CD8-positive, alpha-beta memory T cell (primary cell): Measurements from ENCODE around the gene JMJD1C. TPM values are rescaled to one million over a fixed set of nuclear protein-coding genes. Genes with fewer than 3 reads are reported as not detected.

Experiments
- CTCF ChIA-PET: fragments of 350-600 bp; sonication (Branson Sonifier 250); formaldehyde crosslinking; loops from one replicate; lab custom pipeline; 2021; ENCODE audit warnings: antibody characterized with exemption; lab: Charles Lee
- POLR2A ChIA-PET: fragments of 350-600 bp; sonication (Branson Sonifier 250); formaldehyde crosslinking; loops from one replicate; lab custom pipeline; 2021; ENCODE audit warnings: antibody characterized with exemption; lab: Charles Lee
- DNase-seq, 5 donors: peaks; one replicate each; pipeline versions ENCODE4 v3.0.0 to v3.0.0-alpha.2; 2020 to 2022; ENCODE audit warnings: mixed read lengths in 1 of 5
- H3K27ac ChIP-seq: one replicate; pipeline ENCODE4 v1.7.0; 2013; ENCODE audit warnings: low read depth, mild to moderate bottlenecking, low read length, moderate library complexity
- H3K27me3 ChIP-seq: 2 replicates; pipeline ENCODE4 v1.7.0; 2013; ENCODE audit warnings: low read length, mild to moderate bottlenecking; ENCODE audit not compliant: insufficient read depth, poor library complexity, severe bottlenecking
- H3K36me3 ChIP-seq: 2 replicates; pipeline ENCODE4 v1.7.0; 2013; ENCODE audit warnings: mild to moderate bottlenecking, low read length, moderate library complexity; ENCODE audit not compliant: insufficient read depth
- H3K4me1 ChIP-seq: 2 replicates; pipeline ENCODE4 v1.7.0; 2013; ENCODE audit warnings: mild to moderate bottlenecking, low read length, moderate library complexity; ENCODE audit not compliant: insufficient read depth
- H3K4me3 ChIP-seq: 2 replicates; pipeline ENCODE4 v1.7.0; 2013; ENCODE audit warnings: mild to moderate bottlenecking, low read length
- H3K9me3 ChIP-seq: 2 replicates; pipeline ENCODE4 v1.7.0; 2013; ENCODE audit warnings: mild to moderate bottlenecking, low read length
- H3K27ac Mint-ChIP-seq, 8 donors: one replicate each; pipeline ENCODE4 v1.8.0; 2020 to 2021; ENCODE audit warnings: mixed read lengths in 8 of 8, mild to moderate bottlenecking in 6 of 8, inconsistent platforms in 3 of 8, moderate library complexity in 3 of 8
- H3K27me3 Mint-ChIP-seq, 2 donors: one replicate each; pipeline ENCODE4 v1.8.0; 2020 to 2021; ENCODE audit warnings: mixed read lengths in 2 of 2, mild to moderate bottlenecking in 1 of 2, moderate library complexity in 1 of 2
- H3K36me3 Mint-ChIP-seq, 3 donors: one replicate each; pipeline ENCODE4 v1.8.0; 2020 to 2021; ENCODE audit warnings: mixed read lengths in 3 of 3, inconsistent platforms in 1 of 3, mild to moderate bottlenecking in 1 of 3
- H3K4me1 Mint-ChIP-seq, 3 donors: one replicate each; pipeline ENCODE4 v1.8.0; 2020 to 2021; ENCODE audit warnings: mixed read lengths in 3 of 3, inconsistent platforms in 1 of 3, mild to moderate bottlenecking in 1 of 3
- H3K4me3 Mint-ChIP-seq, 7 donors: one replicate each; pipeline ENCODE4 v1.8.0; 2020 to 2021; ENCODE audit warnings: mixed read lengths in 7 of 7, mild to moderate bottlenecking in 6 of 7, moderate library complexity in 4 of 7, inconsistent platforms in 2 of 7
- H3K9me3 Mint-ChIP-seq, 5 donors: one replicate each; pipeline ENCODE4 v1.8.0; 2020 to 2022; ENCODE audit warnings: mixed read lengths in 5 of 5, mild to moderate bottlenecking in 3 of 5, moderate library complexity in 2 of 5, inconsistent platforms in 1 of 5
- polyA plus RNA-seq: library from polyadenylated mRNA; unstranded; fragments of 300-500 nt; fragmentation: Illumina TruSeq; gene quantifications from one replicate; pipeline ENCODE4 v1.2.3, GENCODE V29; 2021
- total RNA-seq, 2 experiments: library from RNA; stranded (reverse); gene quantifications; one replicate each; pipeline ENCODE4 v1.2.3, GENCODE V29; 2021

Gene JMJD1C
- total and polyA plus RNA-seq, 3 experiments from 2014 or later, result 41.7 to 51.9 (median 46.0) TPM

- peaks cover 5 to 59% (median 12%) of the 10 kb centered on the region in 3 donors for H3K36me3 Mint-ChIP-seq
- H3K4me3 Mint-ChIP-seq, result peak overlapping the region in 3 of 7 donors; percentile 6 to 65 (median 37)
- Histone ChIP-seq H3K27me3 (no peaks in the 10 kb centered on the region), H3K27ac (no peak overlapping the region), H3K4me1 (peaks cover 21% of the 10 kb centered on the region), H3K9me3 (no peaks in the 10 kb centered on the region), H3K36me3 (peaks cover 24% of the 10 kb centered on the region), H3K4me3 (no peak overlapping the region)
- ChIA-PET POLR2A (no interaction called here), CTCF (no interaction called here)
- H3K4me1 Mint-ChIP-seq, result peaks cover 51 to 71% (median 68%) of the 10 kb centered on the region in 3 donors
- DNase-seq, result no peak
- no peaks in the 10 kb centered on the region for H3K9me3 Mint-ChIP-seq
- H3K27me3 Mint-ChIP-seq, result no peaks in the 10 kb centered on the region
- peak overlapping the region in 7 of 8 donors; percentile 28 to 73 (median 40) for H3K27ac Mint-ChIP-seq
These were observed 259.2 kb downstream of the JMJD1C start for GRCh38 chr10:63206576-63206975.

GRCh38 chr10:63205421-63205820 is 260.4 kb downstream of the JMJD1C start:
- H3K27me3 Mint-ChIP-seq, result no peaks in the 10 kb centered on the region
- no peaks in the 10 kb centered on the region for H3K9me3 Mint-ChIP-seq
- DNase-seq, result no peak
- H3K4me3 ChIP-seq, result no peak overlapping the region
- peaks cover 21% of the 10 kb centered on the region for H3K4me1 ChIP-seq
- H3K9me3 ChIP-seq, result no peaks in the 10 kb centered on the region
- H3K36me3 Mint-ChIP-seq, result peaks cover 1 to 59% (median 12%) of the 10 kb centered on the region in 3 donors
- no peaks in the 10 kb centered on the region for H3K27me3 ChIP-seq
- H3K27ac ChIP-seq, result no peak overlapping the region
- H3K27ac Mint-ChIP-seq, result peak overlapping the region in 6 of 8 donors; percentile 4 to 63 (median 30)
- peak overlapping the region in 6 of 7 donors; percentile 67 to 79 (median 76) for H3K4me3 Mint-ChIP-seq
- ChIA-PET CTCF (no interaction called here), POLR2A (no interaction called here)
- H3K4me1 Mint-ChIP-seq, result peaks cover 44 to 63% (median 58%) of the 10 kb centered on the region in 3 donors
- H3K36me3 ChIP-seq, result peaks cover 28% of the 10 kb centered on the region

- Mint-ChIP-seq H3K4me3 (peak overlapping the region; percentile 38 to 79 (median 74)), H3K27ac (peak overlapping the region; percentile 19 to 86 (median 74)), H3K27me3 (no peaks in the 10 kb centered on the region), H3K4me1 (peaks cover 40 to 59% (median 52%) of the 10 kb centered on the region in 3 donors), H3K9me3 (no peaks in the 10 kb centered on the region), H3K36me3 (peaks cover under 1 to 59% (median 12%) of the 10 kb centered on the region in 3 donors)
- no peaks in the 10 kb centered on the region for H3K9me3 ChIP-seq
- H3K36me3 ChIP-seq, result peaks cover 30% of the 10 kb centered on the region
- peaks cover 21% of the 10 kb centered on the region for H3K4me1 ChIP-seq
- no peak overlapping the region for H3K27ac ChIP-seq
- H3K27me3 ChIP-seq, result no peaks in the 10 kb centered on the region
- CTCF ChIA-PET, result no interaction called here
- no peak overlapping the region for H3K4me3 ChIP-seq
- POLR2A ChIA-PET, result no interaction called here
- no peak for DNase-seq
These were observed 260.9 kb downstream of the JMJD1C start for GRCh38 chr10:63204667-63205391.

- CTCF ChIA-PET, result interaction anchor here (0.7 kb wide), 1 partner anchor 25 kb away, joined by 3 read pairs; no protein-coding TSS in a partner anchor
- Histone ChIP-seq H3K9me3 (no peaks in the 10 kb centered on the region), H3K27ac (no peak overlapping the region), H3K36me3 (peaks cover 28% of the 10 kb centered on the region), H3K4me1 (no peaks in the 10 kb centered on the region), H3K27me3 (no peaks in the 10 kb centered on the region), H3K4me3 (no peak overlapping the region)
- no peaks in the 10 kb centered on the region for H3K9me3 Mint-ChIP-seq
- no peak overlapping the region for H3K27ac Mint-ChIP-seq
- H3K27me3 Mint-ChIP-seq, result no peaks in the 10 kb centered on the region
- POLR2A ChIA-PET, result no interaction called here
- DNase-seq, result no peak
- no peak overlapping the region for H3K4me3 Mint-ChIP-seq
- H3K36me3 Mint-ChIP-seq, result peaks cover 6 to 67% (median 15%) of the 10 kb centered on the region in 3 donors
- peaks cover 20 to 32% (median 21%) of the 10 kb centered on the region in 3 donors for H3K4me1 Mint-ChIP-seq
These were observed 264.7 kb downstream of the JMJD1C start for GRCh38 chr10:63201118-63201517.

- CTCF ChIA-PET, result interaction anchor here (0.7 kb wide), 1 partner anchor 25 kb away, joined by 3 read pairs; no protein-coding TSS in a partner anchor
- Histone ChIP-seq H3K27me3 (no peaks in the 10 kb centered on the region), H3K36me3 (peaks cover 22% of the 10 kb centered on the region), H3K4me1 (no peaks in the 10 kb centered on the region), H3K4me3 (no peak overlapping the region), H3K9me3 (no peaks in the 10 kb centered on the region), H3K27ac (no peak overlapping the region)
- no peak overlapping the region for H3K27ac Mint-ChIP-seq
- no peaks in the 10 kb centered on the region for H3K27me3 Mint-ChIP-seq
- peaks cover 16 to 25% (median 17%) of the 10 kb centered on the region in 3 donors for H3K4me1 Mint-ChIP-seq
- POLR2A ChIA-PET, result no interaction called here
- DNase-seq, result no peak
- H3K9me3 Mint-ChIP-seq, result no peaks in the 10 kb centered on the region
- no peak overlapping the region for H3K4me3 Mint-ChIP-seq
- H3K36me3 Mint-ChIP-seq, result peaks cover 6 to 66% (median 15%) of the 10 kb centered on the region in 3 donors
These were observed 265.3 kb downstream of the JMJD1C start for GRCh38 chr10:63200431-63200830.

- Histone ChIP-seq H3K4me3 (no peak overlapping the region), H3K27ac (no peak overlapping the region), H3K36me3 (peaks cover 19% of the 10 kb centered on the region), H3K4me1 (no peaks in the 10 kb centered on the region), H3K27me3 (no peaks in the 10 kb centered on the region), H3K9me3 (no peaks in the 10 kb centered on the region)
- Mint-ChIP-seq H3K27ac (peak overlapping the region in 4 of 8 donors; percentile 7 to 64 (median 22)), H3K27me3 (no peaks in the 10 kb centered on the region), H3K4me1 (peaks cover 9 to 18% (median 10%) of the 10 kb centered on the region in 3 donors), H3K36me3 (peaks cover 6 to 63% (median 12%) of the 10 kb centered on the region in 3 donors), H3K4me3 (no peak overlapping the region), H3K9me3 (no peaks in the 10 kb centered on the region)
- no peak for DNase-seq
- ChIA-PET CTCF (interaction anchor here (1.4 kb wide), 1 partner anchor 42 kb away, joined by 3 read pairs; no protein-coding TSS in a partner anchor), POLR2A (no interaction called here)
These were observed 266.1 kb downstream of the JMJD1C start for GRCh38 chr10:63199716-63200115.

- peaks cover 32% of the 10 kb centered on the region for H3K36me3 ChIP-seq
- H3K4me1 Mint-ChIP-seq, result peaks cover 0 to 8% (median 3%) of the 10 kb centered on the region in 3 donors
- ChIA-PET CTCF (no interaction called here), POLR2A (no interaction called here)
- no peak overlapping the region for H3K4me3 Mint-ChIP-seq
- DNase-seq, result no peak
- H3K9me3 ChIP-seq, result no peaks in the 10 kb centered on the region
- no peaks in the 10 kb centered on the region for H3K27me3 ChIP-seq
- no peak overlapping the region for H3K4me3 ChIP-seq
- H3K9me3 Mint-ChIP-seq, result no peaks in the 10 kb centered on the region
- no peaks in the 10 kb centered on the region for H3K27me3 Mint-ChIP-seq
- H3K27ac ChIP-seq, result no peak overlapping the region
- H3K27ac Mint-ChIP-seq, result peak overlapping the region in 2 of 8 donors; percentile 17 to 28
- no peaks in the 10 kb centered on the region for H3K4me1 ChIP-seq
- peaks cover 15 to 77% (median 20%) of the 10 kb centered on the region in 3 donors for H3K36me3 Mint-ChIP-seq
These were observed 268.3 kb downstream of the JMJD1C start for GRCh38 chr10:63197344-63198092.

- Mint-ChIP-seq H3K27ac (no peak overlapping the region), H3K36me3 (peaks cover 14 to 84% (median 22%) of the 10 kb centered on the region in 3 donors), H3K4me1 (no peaks in the 10 kb centered on the region), H3K27me3 (no peaks in the 10 kb centered on the region), H3K4me3 (no peak overlapping the region), H3K9me3 (no peaks in the 10 kb centered on the region)
- Histone ChIP-seq H3K27ac (no peak overlapping the region), H3K4me3 (no peak overlapping the region), H3K27me3 (no peaks in the 10 kb centered on the region), H3K4me1 (no peaks in the 10 kb centered on the region), H3K36me3 (peaks cover 52% of the 10 kb centered on the region), H3K9me3 (no peaks in the 10 kb centered on the region)
- POLR2A ChIA-PET, result no interaction called here
- CTCF ChIA-PET, result no interaction called here
- no peak for DNase-seq
These were observed 273.0 kb downstream of the JMJD1C start for GRCh38 chr10:63192826-63193225.
